Measurements from ENCODE around the gene HECW1. TPM values are rescaled to one million over a fixed set of nuclear protein-coding genes. Genes with fewer than 3 reads are reported as not detected.

HECW1 gene
- total and polyA plus RNA-seq, 11 donors, result 0.23 TPM; not detected in 10

- intact Hi-C loops (cut with DNase I), result no loop called here
- Histone ChIP-seq H3K27ac (no peak overlapping the region), H3K36me3 (no peaks in the 10 kb centered on the region), H3K4me1 (peaks cover 0 to 27% (median 14%) of the 10 kb centered on the region in 12 donors), H3K4me3 (no peak overlapping the region), H3K27me3 (no peaks in the 10 kb centered on the region), H3K9me3 (no peaks in the 10 kb centered on the region)
- DNase-seq (no peak), ATAC-seq (no peak)
- TF ChIP-seq POLR2A (IDR thresholded peaks at IDR 0.05) (no peak), CTCF (IDR thresholded peaks at IDR 0.05) (no peak)
Observed at GRCh38 chr7:43487731-43488073, 375.3 kb downstream of the HECW1 start.

GRCh38 chr7:43489257-43489656 is 376.8 kb downstream of the HECW1 start:
- Histone ChIP-seq H3K4me1 (peaks cover 0 to 25% (median 13%) of the 10 kb centered on the region in 12 donors), H3K27ac (peak overlapping the region in 1 of 12 donors; percentile 14), H3K36me3 (no peaks in the 10 kb centered on the region), H3K9me3 (no peaks in the 10 kb centered on the region), H3K27me3 (no peaks in the 10 kb centered on the region), H3K4me3 (no peak overlapping the region)
- DNase-seq (no peak), ATAC-seq (no peak)
- intact Hi-C loops (cut with DNase I), result no loop called here
- TF ChIP-seq POLR2A (IDR thresholded peaks at IDR 0.05), result no peak
- TF ChIP-seq CTCF (IDR thresholded peaks at IDR 0.05), result no peak
- 0 to 24% (median 7%) methylated on average over 1 of the region's 1 CpG for WGBS, 4 donors

- Histone ChIP-seq H3K4me3 (no peak overlapping the region), H3K27me3 (no peaks in the 10 kb centered on the region), H3K36me3 (no peaks in the 10 kb centered on the region), H3K4me1 (peaks cover 0 to 18% (median 10%) of the 10 kb centered on the region in 12 donors), H3K9me3 (no peaks in the 10 kb centered on the region), H3K27ac (no peak overlapping the region)
- ATAC-seq, result peak in 3 of 4 donors; percentile 40 to 42 (median 41)
- no peak for DNase-seq
- TF ChIP-seq CTCF (IDR thresholded peaks at IDR 0.05) (no peak), POLR2A (IDR thresholded peaks at IDR 0.05) (no peak)
- intact Hi-C loops (cut with DNase I), result no loop called here
- WGBS, 4 donors, result 54 to 74% (median 63%) methylated on average over 3 of the region's 3 CpGs
Observed at GRCh38 chr7:43490016-43490415, 377.6 kb downstream of the HECW1 start.

- intact Hi-C loops (cut with DNase I), result no loop called here
- DNase-seq (no peak), ATAC-seq (no peak)
- TF ChIP-seq POLR2A (IDR thresholded peaks at IDR 0.05), result no peak
- Histone ChIP-seq H3K27ac (no peak overlapping the region), H3K4me1 (peaks cover 0 to 18% (median 10%) of the 10 kb centered on the region in 12 donors), H3K4me3 (no peak overlapping the region), H3K27me3 (no peaks in the 10 kb centered on the region), H3K9me3 (no peaks in the 10 kb centered on the region), H3K36me3 (no peaks in the 10 kb centered on the region)
- WGBS, 4 donors, result 91 to 95% (median 92%) methylated on average over 2 of the region's 2 CpGs
Observed at GRCh38 chr7:43491123-43491522, 378.7 kb downstream of the HECW1 start.

- no peak overlapping the region for H3K4me3 ChIP-seq
- H3K9me3 ChIP-seq, result no peaks in the 10 kb centered on the region
- no peak overlapping the region for H3K27ac ChIP-seq
- intact Hi-C loops (cut with DNase I), result no loop called here
- peaks cover 0 to 18% (median 10%) of the 10 kb centered on the region in 12 donors for H3K4me1 ChIP-seq
- TF ChIP-seq POLR2A (IDR thresholded peaks at IDR 0.05) (no peak), CTCF (IDR thresholded peaks at IDR 0.05) (no peak)
- no peaks in the 10 kb centered on the region for H3K36me3 ChIP-seq
- DNase-seq (no peak), ATAC-seq (peak in 2 of 4 donors; percentile 76 to 82)
- no peaks in the 10 kb centered on the region for H3K27me3 ChIP-seq
- WGBS, 4 donors, result 61 to 79% (median 71%) methylated on average over 2 of the region's 2 CpGs
Observed at GRCh38 chr7:43491984-43492383, 379.5 kb downstream of the HECW1 start.

Measured in heart left ventricle (tissue), 16 donors.